Upper lobe of right lung (tissue), 1 donor: Measurements from ENCODE around the gene PRDM5. TPM values are rescaled to one million over a fixed set of nuclear protein-coding genes. Genes with fewer than 3 reads are reported as not detected.

Experiments used
- ATAC-seq: fragments of 200-7000 bp; cut with Tn5 transposase; one replicate; pipeline ENCODE4 v1.9.1; 2020; ENCODE audit warnings: mild to moderate bottlenecking, moderate library complexity
- DNase-seq: peaks from one replicate; pipeline ENCODE4 v3.0.0-alpha.2; 2020
- H3K27ac ChIP-seq: fragments of 200-600 bp; one replicate; pipeline ENCODE4 v1.8.0; 2022
- H3K27me3 ChIP-seq: fragments of 200-600 bp; one replicate; pipeline ENCODE4 v1.8.0; 2022; ENCODE audit warnings: mild to moderate bottlenecking
- H3K36me3 ChIP-seq: fragments of 200-600 bp; one replicate; pipeline ENCODE4 v1.8.0; 2022
- H3K4me1 ChIP-seq: fragments of 200-600 bp; one replicate; pipeline ENCODE4 v1.8.0; 2022
- H3K4me3 ChIP-seq: fragments of 200-600 bp; one replicate; pipeline ENCODE4 v1.8.0; 2022; ENCODE audit warnings: mild to moderate bottlenecking
- H3K9me3 ChIP-seq: fragments of 200-600 bp; one replicate; pipeline ENCODE4 v1.8.0; 2022
- CTCF ChIP-seq: fragments of 200-600 bp; IDR thresholded peaks from one replicate; pipeline ENCODE4 v1.8.0; 2022; ENCODE audit warnings: antibody characterized with exemption
- intact Hi-C: fragments of 100-400 bp; cut with DNase I; formaldehyde crosslinking; loops from one replicate; pipeline ENCODE4 v1.11.0; 2022
- long read RNA-seq: library from polyadenylated mRNA; unstranded; transcript quantifications from one replicate; pipeline ENCODE4 v2.0.0, GENCODE V29; 2021
- total RNA-seq: library from RNA; stranded (reverse); fragmentation: NEBNext Ultra II Directional; extraction: Animal tissue kit (Norgen Biotek cat#: 25700); gene quantifications from one replicate; pipeline ENCODE4 v1.2.1, GENCODE V29; 2021
- donor health status: DM: no; HTN: yes; CAD: no; lungs with severe emphysema.

Gene PRDM5
- 17.0 TPM for total RNA-seq
- long read RNA-seq, partial matches to known transcripts: 2 of 14 reads
- long read RNA-seq, other reads (novel, unspliced or antisense): 5 of 14 reads

- no peaks in the 10 kb centered on the region for H3K9me3 ChIP-seq
- peak; percentile 83 for ATAC-seq
- no peaks in the 10 kb centered on the region for H3K36me3 ChIP-seq
- TF ChIP-seq CTCF: no peak
- H3K4me3 ChIP-seq: peak within 1 kb of the TSS; percentile 69
- H3K27ac ChIP-seq: peak within 1 kb of the TSS; percentile 93
- peak; percentile 88 for DNase-seq
- intact Hi-C loops: no loop called here
- no peaks in the 10 kb centered on the region for H3K27me3 ChIP-seq
- H3K4me1 ChIP-seq: peaks cover 17% of the 10 kb centered on the region
Observed at GRCh38 chr4:120922381-120923206, at the start of gene PRDM5. Gene PRDM5, minus strand, starts transcription at chr4:120922726. Its CDS starts 118 bp downstream, at chr4:120922608.

GRCh38 chr4:120971884-120972283 lies 49.4 kb upstream of the PRDM5 start:
- intact Hi-C loops: no loop called here
- no peak for TF ChIP-seq CTCF
- Histone ChIP-seq H3K9me3 (no peaks in the 10 kb centered on the region), H3K4me1 (no peaks in the 10 kb centered on the region), H3K27me3 (no peaks in the 10 kb centered on the region), H3K4me3 (no peak overlapping the region), H3K27ac (no peak overlapping the region), H3K36me3 (no peaks in the 10 kb centered on the region)
- no peak for DNase-seq
- ATAC-seq: no peak

- DNase-seq (no peak), ATAC-seq (no peak)
- intact Hi-C loops: no loop called here
- no peak for TF ChIP-seq CTCF
- Histone ChIP-seq H3K9me3 (no peaks in the 10 kb centered on the region), H3K4me3 (no peak overlapping the region), H3K4me1 (no peaks in the 10 kb centered on the region), H3K27me3 (no peaks in the 10 kb centered on the region), H3K36me3 (no peaks in the 10 kb centered on the region), H3K27ac (no peak overlapping the region)
Observed at GRCh38 chr4:120965938-120966337, 43.4 kb upstream of the PRDM5 start.

- H3K27ac ChIP-seq: no peak overlapping the region
- DNase-seq (no peak), ATAC-seq (no peak)
- TF ChIP-seq CTCF: no peak
- no peaks in the 10 kb centered on the region for H3K36me3 ChIP-seq
- H3K27me3 ChIP-seq: no peaks in the 10 kb centered on the region
- no peaks in the 10 kb centered on the region for H3K9me3 ChIP-seq
- no peak overlapping the region for H3K4me3 ChIP-seq
- intact Hi-C loops: no loop called here
- no peaks in the 10 kb centered on the region for H3K4me1 ChIP-seq
Observed at GRCh38 chr4:120964596-120964995, 42.1 kb upstream of the PRDM5 start.

- no peak for TF ChIP-seq CTCF
- no peak overlapping the region for H3K4me3 ChIP-seq
- ATAC-seq: no peak
Observed at GRCh38 chr4:120963449-120963848, 40.9 kb upstream of the PRDM5 start.

More at GRCh38 chr4:120963449-120963848, 40.9 kb upstream of the PRDM5 start:
- Histone ChIP-seq H3K27me3 (no peaks in the 10 kb centered on the region), H3K9me3 (no peaks in the 10 kb centered on the region), H3K36me3 (no peaks in the 10 kb centered on the region), H3K27ac (no peak overlapping the region), H3K4me1 (no peaks in the 10 kb centered on the region)
- DNase-seq: no peak
- intact Hi-C loops: no loop called here
